ENCODE data around the gene LRRC32.
"Not testable (repeated sequence)": the region's sequence is repeated elsewhere in the genome, so short reads cannot be mapped to it uniquely, and the experiment has no call there.

The LRRC32 gene

GRCh38 chr11:76646882-76647534 is 23.5 kb downstream of the LRRC32 start:
- DNase-seq: no peak

- DNase-seq: no peak
Observed at GRCh38 chr11:76644591-76644990, 26.0 kb downstream of the LRRC32 start.

- DNase-seq: not testable (repeated sequence)
Observed at GRCh38 chr11:76643711-76644110, 26.8 kb downstream of the LRRC32 start.

- DNase-seq: no peak
Observed at GRCh38 chr11:76642341-76642740, 28.2 kb downstream of the LRRC32 start.

GRCh38 chr11:76641905-76642304 is 28.6 kb downstream of the LRRC32 start:
- DNase-seq: no peak

GRCh38 chr11:76640501-76640900 is 30.0 kb downstream of the LRRC32 start:
- DNase-seq: peak; percentile 3

- DNase-seq: no peak
Observed at GRCh38 chr11:76639621-76640020, 30.9 kb downstream of the LRRC32 start.

GRCh38 chr11:76638270-76639197 is 32.0 kb downstream of the LRRC32 start:
- DNase-seq: no peak

- DNase-seq: no peak
Observed at GRCh38 chr11:76637491-76638269, 32.9 kb downstream of the LRRC32 start.

- DNase-seq: no peak
Observed at GRCh38 chr11:76636826-76637460, 33.6 kb downstream of the LRRC32 start.

- DNase-seq: no peak
Observed at GRCh38 chr11:76635991-76636738, 34.4 kb downstream of the LRRC32 start.

- no peak for DNase-seq
Observed at GRCh38 chr11:76634886-76635285, 35.7 kb downstream of the LRRC32 start.

GRCh38 chr11:76632492-76632891 is 38.1 kb downstream of the LRRC32 start:
- DNase-seq: no peak

- no peak for DNase-seq
Observed at GRCh38 chr11:76631566-76632308, 38.8 kb downstream of the LRRC32 start.

- DNase-seq: no peak
Observed at GRCh38 chr11:76630600-76631281, 39.8 kb downstream of the LRRC32 start.

- no peak for DNase-seq
Observed at GRCh38 chr11:76629853-76630599, 40.5 kb downstream of the LRRC32 start.

- DNase-seq: no peak
Observed at GRCh38 chr11:76629116-76629852, 41.3 kb downstream of the LRRC32 start.

GRCh38 chr11:76628408-76628947 is 42.1 kb downstream of the LRRC32 start:
- no peak for DNase-seq

- no peak for DNase-seq
Observed at GRCh38 chr11:76627606-76628005, 42.9 kb downstream of the LRRC32 start.

All from NCI-H1092 treated with DMSO at 0.1 percent for 48 hours (cell line).